ENCODE measurements around the gene CSK.
A peak's percentile ranks its signal among the peaks of the same experiment; 100 is the strongest.

Gene CSK

DNA sequence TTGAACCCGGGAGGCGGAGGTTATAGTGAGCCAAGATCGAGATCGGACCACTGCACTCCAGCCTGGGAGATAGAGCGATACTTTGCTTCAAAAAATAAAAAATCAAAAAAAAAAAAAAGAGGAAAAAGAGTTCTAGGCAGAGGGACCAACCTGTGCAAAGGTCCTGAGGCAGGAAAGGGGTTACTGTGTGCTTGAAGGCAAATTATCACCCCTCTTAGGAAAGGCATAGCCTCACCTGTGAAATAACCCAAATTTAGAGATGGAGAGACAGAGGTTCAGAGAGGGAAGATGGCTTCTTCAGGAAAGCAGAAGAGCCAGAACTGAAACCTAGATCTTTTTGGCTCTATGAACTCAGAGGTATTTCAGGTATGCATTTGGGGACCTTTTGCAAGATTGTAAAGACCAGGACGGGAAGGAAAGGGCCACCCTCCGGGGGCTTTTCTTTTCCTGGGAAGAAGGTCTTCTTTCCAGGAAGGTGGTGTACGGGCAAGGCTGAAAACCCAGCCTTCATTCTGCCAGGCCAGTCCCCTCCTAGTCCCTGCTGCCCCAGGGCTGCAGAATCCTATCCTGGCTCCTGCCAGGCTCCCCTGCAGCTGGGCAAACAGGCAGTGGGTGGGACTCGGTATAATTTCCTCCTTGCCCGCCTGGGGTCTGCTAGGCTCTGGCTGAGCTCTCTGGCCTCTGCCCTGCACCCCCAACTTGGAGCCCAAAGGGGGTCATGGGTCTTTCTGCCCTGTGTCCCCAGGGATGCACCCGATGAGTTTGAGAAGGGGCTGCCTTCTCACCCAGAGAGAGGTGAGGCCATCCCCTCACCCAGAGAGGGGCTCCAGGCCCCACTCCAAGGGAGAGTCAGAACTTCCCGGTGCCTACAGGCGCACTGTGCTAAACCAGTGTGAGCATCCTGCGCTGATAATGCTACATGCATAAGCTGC, 14.4 kb upstream of the CSK start:
- no peak overlapping the region for H3K4me3 ChIP-seq (ENCODE audit: low read depth, low read length)
- DNase-seq (ENCODE audit: low read depth), result no peak
- TF ChIP-seq, protein P1, sequence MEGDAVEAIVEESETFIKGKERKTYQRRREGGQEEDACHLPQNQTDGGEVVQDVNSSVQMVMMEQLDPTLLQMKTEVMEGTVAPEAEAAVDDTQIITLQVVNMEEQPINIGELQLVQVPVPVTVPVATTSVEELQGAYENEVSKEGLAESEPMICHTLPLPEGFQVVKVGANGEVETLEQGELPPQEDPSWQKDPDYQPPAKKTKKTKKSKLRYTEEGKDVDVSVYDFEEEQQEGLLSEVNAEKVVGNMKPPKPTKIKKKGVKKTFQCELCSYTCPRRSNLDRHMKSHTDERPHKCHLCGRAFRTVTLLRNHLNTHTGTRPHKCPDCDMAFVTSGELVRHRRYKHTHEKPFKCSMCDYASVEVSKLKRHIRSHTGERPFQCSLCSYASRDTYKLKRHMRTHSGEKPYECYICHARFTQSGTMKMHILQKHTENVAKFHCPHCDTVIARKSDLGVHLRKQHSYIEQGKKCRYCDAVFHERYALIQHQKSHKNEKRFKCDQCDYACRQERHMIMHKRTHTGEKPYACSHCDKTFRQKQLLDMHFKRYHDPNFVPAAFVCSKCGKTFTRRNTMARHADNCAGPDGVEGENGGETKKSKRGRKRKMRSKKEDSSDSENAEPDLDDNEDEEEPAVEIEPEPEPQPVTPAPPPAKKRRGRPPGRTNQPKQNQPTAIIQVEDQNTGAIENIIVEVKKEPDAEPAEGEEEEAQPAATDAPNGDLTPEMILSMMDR (IDR thresholded peaks at IDR 0.05; ENCODE audit: low read depth, low read length), result no peak
- TF ChIP-seq POLR2A (IDR thresholded peaks at IDR 0.05; ENCODE audit: extremely low read depth, insufficient read length) (no peak), MYC (IDR thresholded peaks at IDR 0.05; ENCODE audit: low read depth, low read length) (no peak)
- TF ChIP-seq, protein P2, sequence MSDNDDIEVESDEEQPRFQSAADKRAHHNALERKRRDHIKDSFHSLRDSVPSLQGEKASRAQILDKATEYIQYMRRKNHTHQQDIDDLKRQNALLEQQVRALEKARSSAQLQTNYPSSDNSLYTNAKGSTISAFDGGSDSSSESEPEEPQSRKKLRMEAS (IDR thresholded peaks at IDR 0.05; ENCODE audit: low read depth, low read length), result no peak

DNA sequence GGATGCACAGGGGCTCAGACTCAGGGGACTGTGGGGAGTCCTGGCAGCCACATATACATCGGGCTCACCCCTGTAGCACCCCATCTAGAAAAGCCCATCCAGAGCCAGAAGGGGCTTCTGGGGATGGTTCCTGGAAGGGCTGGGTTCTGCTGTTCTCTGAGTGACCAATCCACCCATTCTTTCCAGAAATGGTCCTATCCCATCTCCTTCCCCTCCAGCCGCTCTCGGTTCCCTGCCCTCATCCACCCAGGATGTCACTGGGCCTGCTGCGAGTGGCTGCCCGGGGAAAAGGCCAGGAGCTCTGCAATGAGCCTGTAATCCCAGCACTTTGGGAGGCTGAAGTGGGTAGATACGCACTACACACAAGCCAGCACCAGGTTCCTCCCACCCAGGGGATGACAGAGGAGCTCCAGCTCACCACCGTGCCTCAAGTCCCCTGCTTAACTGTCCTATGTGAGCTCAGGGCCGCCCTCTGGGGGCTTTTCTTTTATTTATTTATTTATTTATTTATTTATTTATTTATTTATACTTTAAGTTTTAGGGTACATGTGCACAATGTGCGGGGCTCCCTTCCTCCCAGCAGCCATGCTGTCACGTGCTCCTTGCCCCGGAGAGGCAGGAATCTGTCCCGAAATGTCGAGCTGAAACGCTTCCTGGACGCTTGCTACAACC, 13.6 kb upstream of the CSK start:
- peak; percentile 43 for DNase-seq (ENCODE audit: low read depth)
- H3K4me3 ChIP-seq (ENCODE audit: low read depth, low read length), result no peak overlapping the region
- TF ChIP-seq MYC (IDR thresholded peaks at IDR 0.05; ENCODE audit: low read depth, low read length) (no peak), POLR2A (IDR thresholded peaks at IDR 0.05; ENCODE audit: extremely low read depth, insufficient read length) (no peak)
- TF ChIP-seq, protein P2 (IDR thresholded peaks at IDR 0.05; ENCODE audit: low read depth, low read length), result no peak
- TF ChIP-seq, protein P1 (IDR thresholded peaks at IDR 0.05; ENCODE audit: low read depth, low read length), result no peak

DNA sequence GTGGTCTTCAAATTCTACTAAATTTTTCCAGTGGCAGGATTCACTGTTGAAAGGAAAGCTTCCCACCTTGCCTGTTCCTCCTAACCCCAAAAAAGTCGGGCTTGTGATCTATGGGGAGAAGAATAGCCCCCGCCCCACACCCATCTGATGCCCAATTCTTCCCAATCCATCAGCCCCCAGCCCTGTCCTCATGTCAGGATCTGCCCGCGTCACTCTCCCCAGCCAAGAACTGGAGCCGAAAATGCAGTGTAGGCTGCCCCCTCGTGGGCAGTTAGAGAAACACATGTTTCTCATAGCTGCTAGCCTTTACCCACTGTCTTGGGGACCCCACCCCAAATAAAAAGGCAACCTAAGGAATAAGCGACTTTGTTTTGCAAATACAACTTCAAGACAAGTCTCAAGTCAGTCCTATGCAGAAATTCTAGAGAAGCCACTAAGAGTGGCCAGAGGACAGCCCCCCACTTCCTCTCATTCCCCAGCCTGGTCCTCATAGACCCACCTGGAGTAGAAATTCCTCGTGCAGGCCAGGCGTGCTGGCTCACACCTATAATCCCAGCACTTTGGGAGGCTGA, 13.0 kb upstream of the CSK start:
- H3K4me3 ChIP-seq (ENCODE audit: low read depth, low read length), result no peak overlapping the region
- peak; percentile 72 for DNase-seq (ENCODE audit: low read depth)
- TF ChIP-seq MYC (IDR thresholded peaks at IDR 0.05; ENCODE audit: low read depth, low read length) (peak; percentile 39; the same call in 1 of the 2 replicates), POLR2A (IDR thresholded peaks at IDR 0.05; ENCODE audit: extremely low read depth, insufficient read length) (no peak)
- TF ChIP-seq, protein P1 (IDR thresholded peaks at IDR 0.05; ENCODE audit: low read depth, low read length), result peak; percentile 69
- TF ChIP-seq, protein P2 (IDR thresholded peaks at IDR 0.05; ENCODE audit: low read depth, low read length), result peak; percentile 96

DNA sequence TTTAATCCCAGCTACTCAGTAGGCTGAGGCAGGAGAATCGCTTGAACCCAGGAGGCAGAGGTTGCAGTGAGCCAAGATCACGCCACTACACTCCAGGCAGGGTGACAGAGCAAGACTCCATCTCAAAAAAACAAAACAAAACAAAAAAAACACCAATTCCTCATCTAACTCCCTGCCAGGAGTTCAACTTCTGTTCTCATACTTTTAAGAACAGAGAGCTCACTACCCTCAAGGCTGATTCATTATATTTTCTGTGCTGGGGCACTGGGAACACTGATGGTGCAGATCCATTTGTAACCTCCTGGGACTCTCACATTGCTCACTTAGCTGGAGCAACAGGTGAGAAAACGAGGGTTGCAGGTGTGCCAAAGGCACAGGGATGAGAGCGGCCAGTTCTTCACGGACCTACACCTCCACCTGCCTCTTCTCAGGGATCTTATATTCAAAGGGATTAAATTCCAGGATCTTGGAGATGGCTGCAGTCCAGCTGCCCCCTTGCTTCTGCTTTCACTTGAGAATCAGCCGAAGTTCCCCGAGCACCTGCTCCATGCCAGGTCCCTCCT, 12.3 kb upstream of the CSK start:
- no peak overlapping the region for H3K4me3 ChIP-seq (ENCODE audit: low read depth, low read length)
- TF ChIP-seq, protein P2 (IDR thresholded peaks at IDR 0.05; ENCODE audit: low read depth, low read length), result no peak
- TF ChIP-seq, protein P1 (IDR thresholded peaks at IDR 0.05; ENCODE audit: low read depth, low read length), result no peak
- TF ChIP-seq MYC (IDR thresholded peaks at IDR 0.05; ENCODE audit: low read depth, low read length) (no peak), POLR2A (IDR thresholded peaks at IDR 0.05; ENCODE audit: extremely low read depth, insufficient read length) (no peak)
- DNase-seq (ENCODE audit: low read depth), result no peak

- no peak overlapping the region for H3K4me3 ChIP-seq (ENCODE audit: low read depth, low read length)
- TF ChIP-seq, protein P1 (IDR thresholded peaks at IDR 0.05; ENCODE audit: low read depth, low read length), result no peak
- no peak for TF ChIP-seq MYC (IDR thresholded peaks at IDR 0.05; ENCODE audit: low read depth, low read length)
- TF ChIP-seq, protein P2 (IDR thresholded peaks at IDR 0.05; ENCODE audit: low read depth, low read length), result no peak
- no peak for TF ChIP-seq POLR2A (IDR thresholded peaks at IDR 0.05; ENCODE audit: extremely low read depth, insufficient read length)
- no peak for DNase-seq (ENCODE audit: low read depth)
Observed at GRCh38 chr15:74770211-74770903, 11.5 kb upstream of the CSK start.

All from NB4 (cell line).